Effector memory CD4-positive, alpha-beta T cell (primary cell): Measurements from ENCODE around the gene PCDHGA5.
"Not testable (repeated sequence)": the region's sequence is repeated elsewhere in the genome, so short reads cannot be mapped to it uniquely, and the experiment has no call there.

ENCODE experiments used
- DNase-seq, 3 donors: peaks; one replicate each; pipeline ENCODE4 v3.0.0-alpha.2; 2020
- H3K27ac ChIP-seq: 2 replicates; pipeline ENCODE4 v1.7.0; 2013; ENCODE audit warnings: mild to moderate bottlenecking, low read length, moderate library complexity; ENCODE audit not compliant: insufficient read depth, poor library complexity, severe bottlenecking
- H3K27me3 ChIP-seq: replicated peaks from 2 replicates; pipeline ENCODE4 v1.7.0; 2013; ENCODE audit warnings: mild to moderate bottlenecking, low read length; ENCODE audit not compliant: insufficient read depth, control insufficient read depth, poor library complexity, severe bottlenecking
- H3K36me3 ChIP-seq: 2 replicates; pipeline ENCODE4 v1.7.0; 2013; ENCODE audit warnings: mild to moderate bottlenecking, low read length, moderate library complexity; ENCODE audit not compliant: control insufficient read depth, insufficient read depth
- H3K4me1 ChIP-seq: 2 replicates; pipeline ENCODE4 v1.7.0; 2013; ENCODE audit warnings: low read length, mild to moderate bottlenecking; ENCODE audit not compliant: control insufficient read depth, insufficient read depth, poor library complexity, severe bottlenecking
- H3K4me3 ChIP-seq: 2 replicates; pipeline ENCODE4 v1.7.0; 2013; ENCODE audit warnings: low read length, low read depth, mild to moderate bottlenecking; ENCODE audit not compliant: insufficient read depth, poor library complexity, severe bottlenecking
- H3K9me3 ChIP-seq: 2 replicates; pipeline ENCODE4 v1.7.0; 2013; ENCODE audit warnings: mild to moderate bottlenecking, low read length, moderate library complexity; ENCODE audit not compliant: control insufficient read depth
- total RNA-seq, 3 donors: gene quantifications; one replicate each; lab custom pipeline; 2026; lab: John Stamatoyannopoulos, UW

PCDHGA5 gene
- 0 to 1.2 (median 0.19) reads per million in 3 donors for total RNA-seq

GRCh38 chr5:141363952-141364660, at the start of gene PCDHGA5:
Gene PCDHGA5 (plus strand): TSS chr5:141364162. CDS start chr5:141364331, 169 bp downstream.
- Histone ChIP-seq H3K4me1 (no peaks in the 10 kb centered on the region), H3K4me3 (no peak within 1 kb of the TSS), H3K27ac (no peak within 1 kb of the TSS), H3K36me3 (no peaks in the 10 kb centered on the region), H3K9me3 (no peaks in the 10 kb centered on the region), H3K27me3 (peaks cover 19% of the 10 kb centered on the region)
- no peak for DNase-seq

- H3K27ac ChIP-seq, DNase-seq, H3K36me3 ChIP-seq, H3K27me3 ChIP-seq, H3K4me3 ChIP-seq, H3K4me1 ChIP-seq: not testable (repeated sequence)
- peaks cover 31% of the 10 kb centered on the region for H3K9me3 ChIP-seq
Measured at GRCh38 chr5:141316963-141317362, 47.0 kb upstream of the PCDHGA5 start.

GRCh38 chr5:141319202-141319601, 44.8 kb upstream of the PCDHGA5 start:
- DNase-seq, result no peak
- Histone ChIP-seq H3K9me3 (peaks cover 31% of the 10 kb centered on the region), H3K4me3 (no peak overlapping the region)

GRCh38 chr5:141319699-141320098, 44.3 kb upstream of the PCDHGA5 start:
- Histone ChIP-seq H3K9me3 (peaks cover 31% of the 10 kb centered on the region), H3K27me3 (no peaks in the 10 kb centered on the region), H3K36me3 (peaks cover 9% of the 10 kb centered on the region), H3K27ac (no peak overlapping the region), H3K4me3 (peak overlapping the region; percentile 71), H3K4me1 (no peaks in the 10 kb centered on the region)
- no peak for DNase-seq

More at GRCh38 chr5:141319202-141319601, 44.8 kb upstream of the PCDHGA5 start:
- Histone ChIP-seq H3K27ac (no peak overlapping the region), H3K27me3 (no peaks in the 10 kb centered on the region), H3K4me1 (no peaks in the 10 kb centered on the region), H3K36me3 (peaks cover 9% of the 10 kb centered on the region)

- H3K4me1 ChIP-seq, result no peaks in the 10 kb centered on the region
- H3K27me3 ChIP-seq, result no peaks in the 10 kb centered on the region
- peak within 1 kb of the TSS; percentile 93 for H3K27ac ChIP-seq
- peaks cover 9% of the 10 kb centered on the region for H3K36me3 ChIP-seq
- peak; percentile 82 to 89 (median 86) for DNase-seq
- peak within 1 kb of the TSS; percentile 71 for H3K4me3 ChIP-seq
- H3K9me3 ChIP-seq, result peaks cover 26% of the 10 kb centered on the region
Measured at GRCh38 chr5:141320225-141321169, 43.5 kb upstream of the PCDHGA5 start, which contains the start of gene TAF7. Gene TAF7 (minus strand): TSS chr5:141320784. CDS start chr5:141320044, 740 bp downstream.

GRCh38 chr5:141322261-141322660, 41.7 kb upstream of the PCDHGA5 start:
- H3K27me3 ChIP-seq, result no peaks in the 10 kb centered on the region
- H3K36me3 ChIP-seq, result peaks cover 9% of the 10 kb centered on the region
- H3K9me3 ChIP-seq, result peaks cover 26% of the 10 kb centered on the region
- no peak overlapping the region for H3K27ac ChIP-seq
- no peak for DNase-seq
- H3K4me3 ChIP-seq, result no peak overlapping the region
- H3K4me1 ChIP-seq, result no peaks in the 10 kb centered on the region

- peaks cover 7% of the 10 kb centered on the region for H3K9me3 ChIP-seq
- H3K4me3 ChIP-seq, result peak overlapping the region; percentile 54
- H3K27me3 ChIP-seq, result peaks cover 5% of the 10 kb centered on the region
- no peaks in the 10 kb centered on the region for H3K36me3 ChIP-seq
- peak overlapping the region; percentile 56 for H3K27ac ChIP-seq
- DNase-seq, result peak; percentile 48 to 60 (median 51)
- H3K4me1 ChIP-seq, result no peaks in the 10 kb centered on the region
Measured at GRCh38 chr5:141326088-141326854, 37.7 kb upstream of the PCDHGA5 start.

- no peak overlapping the region for H3K4me3 ChIP-seq
- H3K36me3 ChIP-seq, result no peaks in the 10 kb centered on the region
- H3K27me3 ChIP-seq, result peaks cover 15% of the 10 kb centered on the region
- H3K27ac ChIP-seq, result no peak overlapping the region
- no peak for DNase-seq
- peaks cover 7% of the 10 kb centered on the region for H3K9me3 ChIP-seq
- no peaks in the 10 kb centered on the region for H3K4me1 ChIP-seq
Measured at GRCh38 chr5:141328231-141328630, 35.7 kb upstream of the PCDHGA5 start.

GRCh38 chr5:141330299-141331080, 33.5 kb upstream of the PCDHGA5 start, which contains the start of gene PCDHGA1:
Gene PCDHGA1 (plus strand): TSS chr5:141330514.
- H3K4me3 ChIP-seq, result no peak within 1 kb of the TSS
- peaks cover 10% of the 10 kb centered on the region for H3K9me3 ChIP-seq

More at GRCh38 chr5:141330299-141331080, 33.5 kb upstream of the PCDHGA5 start, which contains the start of gene PCDHGA1:
- H3K27ac ChIP-seq, result no peak within 1 kb of the TSS
- H3K4me1 ChIP-seq, result no peaks in the 10 kb centered on the region
- H3K36me3 ChIP-seq, result no peaks in the 10 kb centered on the region
- H3K27me3 ChIP-seq, result peaks cover 18% of the 10 kb centered on the region
- DNase-seq, result peak in 1 of 3 donors; percentile 14
